Loucy (cell line): ENCODE results near the gene WNK2.

Source experiments
- CTCF ChIP-seq: fragments of 200-600 bp; sonication (generic); conservative IDR thresholded peaks from 2 replicates; pipeline ENCODE4 v1.5.1; 2014; ENCODE audit warnings: mild to moderate bottlenecking, antibody characterized with exemption, low read length
- EZH2phosphoT487 ChIP-seq: fragments of 200-600 bp; IDR thresholded peaks from 2 replicates; pipeline ENCODE4 v1.6.1; 2018; ENCODE audit warnings: antibody characterized with exemption, mild to moderate bottlenecking, moderate library complexity, borderline replicate concordance

- no peak for TF ChIP-seq CTCF
- TF ChIP-seq EZH2phosphoT487, result no peak
These were observed 113.0 kb downstream of the WNK2 start for GRCh38 chr9:93296889-93297480.
